OCI-LY1 (cell line): Measurements from ENCODE around the gene GNS.

Experiments
- EZH2 ChIP-seq: fragments of 200-600 bp; sonication (generic), shearing (Covaris generic); IDR thresholded peaks from 2 replicates; pipeline ENCODE4 v1.8.0; 2017; ENCODE audit warnings: borderline replicate concordance, mixed run types, mild to moderate bottlenecking, antibody characterized with exemption, low read length, moderate library complexity, mixed read lengths
- TF ChIP-seq, protein P1 (sequence below): fragments of 200-600 bp; sonication (generic), shearing (Covaris generic); IDR thresholded peaks from 2 replicates; pipeline ENCODE4 v1.5.1; 2017; ENCODE audit warnings: mild to moderate bottlenecking, antibody characterized with exemption, low read length, moderate library complexity, mixed read lengths

DNA sequence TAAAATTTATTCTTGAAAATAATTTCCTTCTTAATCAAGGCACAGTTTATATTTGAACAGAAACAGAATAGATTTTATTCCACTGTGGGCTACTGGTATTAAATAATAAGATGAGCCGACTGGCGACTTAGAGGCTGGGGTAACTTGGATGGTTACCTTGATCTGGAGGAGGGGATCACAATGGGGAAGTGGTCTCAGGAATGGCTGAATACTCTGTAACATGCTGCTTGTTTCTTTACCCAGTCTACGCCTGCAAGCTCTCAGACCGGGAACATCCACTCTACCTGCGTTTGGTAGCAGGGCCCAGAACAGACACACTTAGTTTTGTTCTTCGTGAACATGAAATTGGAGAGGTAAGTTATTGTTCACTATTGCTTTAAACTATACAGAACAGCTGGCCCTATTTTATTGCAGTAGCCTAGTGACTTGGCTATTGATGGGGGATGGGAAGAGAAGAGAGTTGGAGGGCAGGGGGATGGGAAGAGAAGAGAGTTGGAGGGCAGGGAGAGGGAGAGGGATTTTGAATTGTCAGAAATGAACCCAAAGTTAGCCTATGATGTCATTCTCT is 67.9 kb downstream of the GNS start:
- TF ChIP-seq, protein P1, sequence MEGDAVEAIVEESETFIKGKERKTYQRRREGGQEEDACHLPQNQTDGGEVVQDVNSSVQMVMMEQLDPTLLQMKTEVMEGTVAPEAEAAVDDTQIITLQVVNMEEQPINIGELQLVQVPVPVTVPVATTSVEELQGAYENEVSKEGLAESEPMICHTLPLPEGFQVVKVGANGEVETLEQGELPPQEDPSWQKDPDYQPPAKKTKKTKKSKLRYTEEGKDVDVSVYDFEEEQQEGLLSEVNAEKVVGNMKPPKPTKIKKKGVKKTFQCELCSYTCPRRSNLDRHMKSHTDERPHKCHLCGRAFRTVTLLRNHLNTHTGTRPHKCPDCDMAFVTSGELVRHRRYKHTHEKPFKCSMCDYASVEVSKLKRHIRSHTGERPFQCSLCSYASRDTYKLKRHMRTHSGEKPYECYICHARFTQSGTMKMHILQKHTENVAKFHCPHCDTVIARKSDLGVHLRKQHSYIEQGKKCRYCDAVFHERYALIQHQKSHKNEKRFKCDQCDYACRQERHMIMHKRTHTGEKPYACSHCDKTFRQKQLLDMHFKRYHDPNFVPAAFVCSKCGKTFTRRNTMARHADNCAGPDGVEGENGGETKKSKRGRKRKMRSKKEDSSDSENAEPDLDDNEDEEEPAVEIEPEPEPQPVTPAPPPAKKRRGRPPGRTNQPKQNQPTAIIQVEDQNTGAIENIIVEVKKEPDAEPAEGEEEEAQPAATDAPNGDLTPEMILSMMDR: no peak
- TF ChIP-seq EZH2: no peak
